HG02610 (cell line): ENCODE results near the gene LAMA1.
"Not testable (repeated sequence)": the region's sequence is repeated elsewhere in the genome, so short reads cannot be mapped to it uniquely, and the experiment has no call there.

Source experiments
- ATAC-seq: cut with Tn5 transposase; IDR thresholded peaks from one replicate; pipeline ENCODE4 v1.9.1; 2021; ENCODE audit warnings: mild to moderate bottlenecking, moderate library complexity; ENCODE audit not compliant: unreplicated experiment

The LAMA1 gene

GRCh38 chr18:6949800-6950586 is 167.6 kb downstream of the LAMA1 start:
- ATAC-seq, result no peak

GRCh38 chr18:6948281-6949055 is 169.1 kb downstream of the LAMA1 start:
- no peak for ATAC-seq

- no peak for ATAC-seq
Observed at GRCh38 chr18:6947338-6948030, 170.1 kb downstream of the LAMA1 start.

GRCh38 chr18:6943143-6943542 is 174.5 kb downstream of the LAMA1 start:
- no peak for ATAC-seq

- no peak for ATAC-seq
Observed at GRCh38 chr18:6942742-6943141, 174.9 kb downstream of the LAMA1 start.

GRCh38 chr18:6941996-6942395 is 175.6 kb downstream of the LAMA1 start:
- no peak for ATAC-seq

- ATAC-seq, result no peak
Observed at GRCh38 chr18:6940451-6940850, 177.1 kb downstream of the LAMA1 start.

GRCh38 chr18:6939972-6940371 is 177.6 kb downstream of the LAMA1 start:
- ATAC-seq, result no peak

GRCh38 chr18:6938403-6938802 is 179.2 kb downstream of the LAMA1 start:
- ATAC-seq, result not testable (repeated sequence)

GRCh38 chr18:6938003-6938402 is 179.6 kb downstream of the LAMA1 start:
- ATAC-seq, result no peak

GRCh38 chr18:6934859-6935258 is 182.7 kb downstream of the LAMA1 start:
- no peak for ATAC-seq

- no peak for ATAC-seq
Observed at GRCh38 chr18:6929370-6930102, 188.1 kb downstream of the LAMA1 start.

- ATAC-seq, result no peak
Observed at GRCh38 chr18:6928359-6928758, 189.2 kb downstream of the LAMA1 start.

GRCh38 chr18:6927153-6927552 is 190.4 kb downstream of the LAMA1 start:
- ATAC-seq, result no peak

GRCh38 chr18:6923220-6923619 is 194.4 kb downstream of the LAMA1 start:
- no peak for ATAC-seq

GRCh38 chr18:6921571-6921970 is 196.0 kb downstream of the LAMA1 start:
- no peak for ATAC-seq

- ATAC-seq, result no peak
Observed at GRCh38 chr18:6920099-6920955, 197.3 kb downstream of the LAMA1 start.

- no peak for ATAC-seq
Observed at GRCh38 chr18:6917072-6917471, 200.5 kb downstream of the LAMA1 start.

GRCh38 chr18:6901286-6901926 is 216.2 kb downstream of the LAMA1 start:
- ATAC-seq, result no peak

GRCh38 chr18:6891788-6892187 is 225.8 kb downstream of the LAMA1 start:
- ATAC-seq, result no peak
